Activated effector memory CD4-positive, alpha-beta T cell treated with anti-CD3 and anti-CD28 coated beads, Interleukin-2, amount 50 U/mL, for 16 hours (primary cell): Measurements from ENCODE around the gene SUPT3H.
"Not testable (repeated sequence)": the region's sequence is repeated elsewhere in the genome, so short reads cannot be mapped to it uniquely, and the experiment has no call there.

Experiments
- DNase-seq: peaks from one replicate; pipeline ENCODE4 v3.0.0-alpha.2; 2020

Gene SUPT3H

DNA sequence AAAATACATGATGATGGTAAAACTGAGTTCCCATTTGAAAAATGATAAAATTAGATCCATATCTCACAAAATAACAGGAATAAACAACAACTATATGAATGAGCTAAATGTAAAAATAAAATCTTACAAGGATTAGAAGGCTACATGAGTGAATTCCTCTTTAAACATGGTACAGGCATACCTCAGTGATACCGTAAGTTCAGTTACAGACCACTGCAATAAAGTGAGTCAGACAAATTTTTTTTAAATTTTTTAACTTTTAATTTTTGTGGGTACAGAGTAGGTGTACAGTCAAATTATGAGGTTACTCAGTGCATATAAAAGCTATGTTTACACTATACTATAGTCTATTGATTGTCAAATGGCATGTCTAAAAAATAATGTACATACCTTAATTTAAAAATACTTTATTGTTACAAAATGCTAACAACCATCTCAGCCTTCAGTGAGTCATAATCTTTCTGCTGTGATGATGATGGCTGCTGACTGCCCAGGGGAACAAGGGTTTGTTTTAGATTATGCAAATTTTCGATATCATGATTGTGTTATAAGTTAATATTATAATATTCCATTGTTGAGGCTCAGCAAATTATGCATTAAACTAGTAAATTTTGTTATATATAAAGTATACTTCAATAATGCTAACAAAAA lies 272.4 kb downstream of the SUPT3H start:
- no peak for DNase-seq

DNA sequence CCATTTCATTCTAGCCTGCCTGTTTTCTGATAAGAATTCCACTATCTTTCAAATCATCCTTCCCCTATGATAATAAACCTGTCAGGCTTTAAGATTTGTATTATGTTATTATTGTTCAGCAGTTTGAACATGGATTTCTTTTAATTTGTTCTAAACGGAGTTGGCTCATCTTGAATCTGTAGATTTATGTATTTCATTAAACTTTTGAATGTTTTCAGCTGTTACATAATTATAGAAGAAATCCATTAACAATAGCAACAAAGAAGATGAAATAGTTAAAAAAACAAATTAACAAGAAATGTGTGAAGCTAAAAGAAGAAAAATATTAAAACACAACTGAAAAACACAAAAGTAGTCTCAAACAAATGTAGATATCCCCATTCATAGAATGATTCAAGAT lies 273.3 kb downstream of the SUPT3H start:
- no peak for DNase-seq

DNA sequence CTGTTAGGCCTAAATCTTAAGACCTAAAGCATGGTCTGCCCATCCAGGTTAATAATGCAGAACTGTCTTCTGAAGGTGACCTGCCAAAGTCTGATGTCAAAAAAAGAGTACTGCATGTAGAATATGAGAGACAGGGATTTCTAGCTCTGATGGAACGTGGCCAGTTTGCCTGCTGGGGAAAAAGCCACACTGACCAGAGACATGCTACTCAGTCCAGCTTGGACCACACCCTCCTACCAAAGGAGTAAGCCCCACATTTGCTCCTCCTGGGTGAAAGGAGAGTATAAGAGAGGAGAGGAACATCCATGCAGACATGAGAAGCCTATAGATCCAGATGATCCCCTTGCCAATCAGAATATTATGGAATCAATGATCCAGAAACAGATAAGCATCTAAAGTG lies 279.5 kb downstream of the SUPT3H start:
- no peak for DNase-seq

DNA sequence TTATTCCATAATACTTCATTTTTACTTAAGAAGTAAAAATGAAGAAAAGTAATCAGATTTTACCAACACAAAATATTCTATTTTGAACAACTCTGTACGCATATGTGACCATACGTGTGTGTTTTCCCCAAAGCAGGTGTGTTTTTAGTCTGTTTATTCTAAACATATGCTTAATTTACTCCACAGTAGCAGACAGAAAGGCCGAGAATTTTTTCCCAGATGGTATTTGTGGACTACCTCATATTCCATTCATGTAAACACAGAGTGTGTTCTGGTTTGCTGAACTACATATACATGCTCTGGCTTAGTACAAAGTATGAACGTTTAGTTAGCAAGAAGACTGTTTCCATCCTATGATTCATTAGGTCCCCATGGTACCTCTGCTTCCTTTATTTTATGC lies 282.9 kb downstream of the SUPT3H start:
- DNase-seq, result no peak

DNA sequence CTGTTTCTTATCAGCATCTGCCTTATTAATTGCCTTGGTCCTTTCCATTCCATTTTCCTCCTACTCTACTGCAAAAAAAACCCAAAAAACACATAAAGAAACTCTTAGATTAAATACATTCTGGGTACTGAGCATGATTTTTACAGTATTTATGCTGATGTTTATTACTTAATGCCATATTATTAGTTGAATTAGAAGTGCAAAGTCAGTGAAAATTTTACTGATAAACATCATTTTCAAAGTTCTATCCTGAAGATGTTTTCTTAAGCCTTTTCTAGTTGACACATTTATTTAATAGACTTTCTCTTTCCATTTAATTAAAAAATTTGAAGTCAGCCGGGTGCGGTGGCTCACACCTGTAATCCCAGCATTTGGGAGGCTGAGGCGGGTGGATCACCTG lies 285.6 kb downstream of the SUPT3H start:
- DNase-seq, result no peak

DNA sequence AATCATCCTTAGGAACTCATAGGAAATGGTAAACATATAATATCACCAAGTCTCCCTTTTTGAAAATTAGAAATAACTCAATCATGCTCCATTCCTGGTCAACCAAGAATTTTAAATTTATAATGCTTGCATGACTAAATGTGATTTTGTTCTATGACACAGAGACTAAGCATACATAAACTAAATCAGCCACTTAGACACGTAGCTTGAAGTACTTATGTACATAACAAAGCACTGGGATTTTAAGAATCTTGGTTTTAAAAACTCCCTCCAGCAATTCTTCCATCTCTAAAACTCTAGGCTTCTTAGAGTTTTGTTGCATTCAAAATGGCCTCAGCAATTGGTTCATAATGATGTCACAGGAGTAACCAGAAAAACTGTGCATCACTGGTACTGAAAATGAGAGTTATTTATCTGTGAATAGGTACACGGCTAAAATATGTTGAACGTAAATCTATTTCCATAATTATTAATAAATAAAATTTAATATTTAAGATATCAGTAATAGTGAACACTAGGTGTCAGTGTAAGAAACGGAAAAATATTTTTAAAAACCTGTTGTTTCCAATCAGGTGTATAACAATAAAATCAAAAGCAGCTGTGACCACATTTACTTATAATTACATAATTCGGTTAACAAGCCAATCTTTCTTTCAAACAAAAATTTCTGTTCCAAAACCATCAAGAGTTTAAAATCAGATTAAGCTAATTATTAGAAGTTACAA lies 291.2 kb downstream of the SUPT3H start:
- no peak for DNase-seq

DNA sequence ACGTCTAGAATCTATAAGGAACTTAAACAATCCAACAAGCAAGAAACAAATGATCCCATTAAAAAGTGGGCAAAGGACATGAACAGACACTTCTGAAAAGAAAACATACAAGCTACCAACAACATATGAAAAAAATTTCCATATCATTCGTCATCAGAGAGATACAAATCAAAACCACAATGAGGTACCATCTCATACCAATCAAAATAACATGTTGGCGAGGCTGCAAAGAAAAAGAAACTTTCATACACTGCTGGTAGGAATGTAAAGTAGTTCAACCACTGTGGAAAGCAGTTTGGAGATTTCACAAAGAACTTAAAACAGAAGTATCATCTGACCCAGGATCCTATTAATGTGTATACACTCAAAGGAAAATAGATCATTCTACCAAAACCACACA lies 293.5 kb downstream of the SUPT3H start:
- no peak for DNase-seq

DNA sequence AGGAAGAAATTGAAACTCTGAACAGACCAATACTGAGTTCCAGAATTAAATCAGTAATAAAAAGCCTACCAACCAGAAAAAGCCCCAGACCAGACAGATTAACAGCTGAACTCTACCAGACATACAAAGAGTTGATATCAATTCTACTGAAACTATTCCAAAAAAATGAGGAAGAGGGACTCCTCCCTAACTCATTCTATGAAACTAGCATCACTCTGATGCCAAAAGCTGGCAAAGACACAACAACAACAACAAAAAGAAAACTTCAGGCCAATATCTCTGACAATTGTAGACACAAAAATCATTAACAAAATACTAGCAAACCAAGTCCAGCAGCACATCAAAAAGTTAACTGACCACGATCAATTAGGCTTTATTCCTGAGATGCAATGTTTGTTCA lies 295.6 kb downstream of the SUPT3H start:
- DNase-seq, result no peak

DNA sequence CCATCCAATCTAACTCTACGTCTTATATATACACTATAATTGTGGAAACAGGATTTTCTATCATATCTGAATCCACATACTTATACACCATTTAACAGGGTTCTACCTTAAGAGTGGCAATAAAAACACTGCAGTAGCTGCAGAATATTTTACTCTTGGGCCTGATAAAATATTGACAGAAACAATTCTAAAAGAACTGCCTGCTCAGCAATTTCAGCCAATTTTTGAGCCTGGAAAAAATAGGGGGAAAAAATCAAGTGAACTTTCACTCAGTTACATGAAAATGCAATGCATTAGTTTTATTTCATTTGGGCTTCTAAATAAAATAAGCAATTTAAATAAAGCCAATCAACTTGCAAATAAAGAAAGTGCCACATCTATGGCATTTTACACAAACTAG lies 296.1 kb downstream of the SUPT3H start:
- no peak for DNase-seq

DNA sequence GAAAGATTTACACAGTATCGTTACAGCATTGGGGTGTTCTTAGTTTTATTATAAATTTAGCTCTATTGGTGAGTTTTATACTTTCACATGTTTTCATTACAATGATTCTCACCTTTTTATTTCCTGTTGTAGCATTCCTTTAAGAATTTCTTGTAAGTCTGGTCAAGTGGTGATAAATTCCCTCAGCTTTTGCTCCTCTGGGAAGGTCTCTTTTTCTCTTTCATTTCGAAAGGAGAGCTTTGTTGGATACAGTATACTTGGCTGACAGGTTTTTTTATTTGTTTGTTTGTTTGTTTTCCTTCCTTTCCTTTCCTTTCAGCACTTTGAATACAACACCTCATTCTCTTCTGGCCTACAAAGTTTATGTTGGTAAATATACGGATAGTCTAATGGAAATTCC lies 299.3 kb downstream of the SUPT3H start:
- DNase-seq, result no peak

DNA sequence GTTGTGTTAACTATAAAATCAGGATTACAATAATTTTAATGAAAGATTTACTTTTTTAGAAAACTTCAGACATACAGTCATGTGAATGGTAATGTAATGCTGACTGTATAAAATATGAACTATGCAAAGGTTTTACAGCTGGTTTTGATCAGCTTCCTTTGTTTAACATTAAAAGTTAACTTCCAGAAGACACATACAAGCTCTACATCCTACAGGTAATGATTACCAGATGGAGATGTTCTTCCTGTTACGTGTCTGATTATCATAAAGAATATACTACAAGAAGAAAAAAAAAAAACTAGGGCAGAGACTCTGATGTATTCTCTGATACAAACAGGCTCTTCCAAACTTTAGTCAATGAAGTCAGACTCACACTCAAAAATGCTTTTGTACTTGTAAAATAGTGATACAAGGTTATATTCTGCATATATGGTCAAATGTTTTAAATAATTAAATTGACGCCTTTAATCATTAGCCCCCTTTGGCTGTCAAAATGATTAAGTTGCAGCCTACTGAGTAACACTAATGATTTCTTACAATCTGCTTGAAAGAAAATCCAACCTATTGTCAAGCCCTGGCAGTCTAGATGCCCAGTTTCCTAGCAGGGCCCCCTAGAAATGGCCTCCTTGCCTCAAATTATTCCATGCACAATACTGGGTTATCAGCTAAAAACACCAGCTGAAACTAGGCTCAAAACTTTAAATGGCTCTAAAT lies 301.4 kb downstream of the SUPT3H start:
- no peak for DNase-seq

DNA sequence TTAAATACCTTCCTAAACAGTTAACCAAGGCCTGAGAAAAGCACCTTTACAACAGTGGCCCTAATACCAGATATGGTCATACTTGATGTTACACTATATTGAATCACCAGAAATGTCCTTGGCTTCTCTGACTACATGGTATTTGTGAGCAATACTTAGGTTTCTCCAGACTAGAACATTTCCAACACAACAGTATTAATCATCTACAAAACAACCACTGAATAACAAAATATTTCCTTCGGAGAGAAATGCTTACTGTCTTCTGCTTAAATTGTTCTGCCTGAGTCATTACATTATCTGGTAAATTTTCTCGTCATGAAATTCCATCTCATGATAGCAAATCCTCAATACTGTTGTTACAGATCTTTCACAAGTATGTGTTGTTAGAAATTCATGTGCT lies 302.5 kb downstream of the SUPT3H start:
- no peak for DNase-seq

DNA sequence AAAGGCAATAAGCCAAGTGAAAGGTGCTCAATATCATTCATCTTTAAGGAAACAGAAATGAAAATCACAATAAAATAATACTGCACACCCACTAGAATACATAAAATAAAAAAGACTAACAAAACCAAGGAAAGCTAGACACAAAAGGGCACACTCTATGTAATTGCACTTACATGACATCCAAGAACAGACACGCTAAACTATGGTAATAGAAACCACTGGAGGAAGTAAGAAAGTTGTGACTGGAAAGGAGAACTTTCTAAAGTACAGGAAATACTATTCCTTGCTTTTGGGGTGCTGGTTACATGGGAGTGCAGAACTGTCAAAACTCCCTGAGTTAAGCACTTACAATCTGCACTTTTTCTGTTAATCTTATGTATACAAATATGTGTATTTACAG lies 303.3 kb downstream of the SUPT3H start:
- DNase-seq, result no peak

DNA sequence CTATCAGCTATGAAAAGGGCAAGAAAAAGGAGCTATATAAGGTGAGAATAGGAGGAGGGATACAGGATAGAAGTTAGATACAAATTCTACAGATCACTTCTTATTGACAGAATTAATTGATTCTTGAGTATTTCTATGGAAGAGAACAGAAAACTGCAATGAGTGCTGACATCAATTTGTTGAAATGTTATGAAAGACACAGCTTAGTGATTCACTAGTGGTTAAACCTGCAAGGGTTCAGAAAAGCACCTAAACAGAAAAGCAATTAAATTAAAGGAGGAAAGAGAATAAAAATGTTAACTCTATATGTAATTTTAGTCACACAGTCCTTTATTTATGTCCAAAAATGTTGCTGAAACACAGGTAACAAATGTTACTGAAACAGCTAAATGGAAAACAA lies 304.0 kb downstream of the SUPT3H start:
- DNase-seq, result no peak

DNA sequence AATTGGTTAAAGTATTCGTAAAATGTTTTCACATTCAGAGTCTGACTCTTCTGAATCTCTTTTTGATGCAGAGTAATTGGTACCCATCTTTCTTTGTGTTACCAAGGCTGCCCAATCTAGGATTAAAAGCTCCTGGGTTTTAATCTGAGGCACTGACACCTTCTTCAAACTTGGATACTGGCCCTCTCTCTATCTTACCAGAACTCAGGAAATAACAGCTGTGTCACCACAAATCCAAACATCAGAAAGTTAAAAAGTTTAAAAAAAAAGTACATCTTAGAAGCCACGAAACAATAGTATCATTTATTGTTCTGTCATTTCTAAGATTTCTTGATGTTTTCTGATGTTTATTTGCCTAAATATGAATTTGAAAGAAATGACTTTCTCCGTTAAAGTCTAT lies 305.1 kb downstream of the SUPT3H start:
- DNase-seq, result no peak

DNA sequence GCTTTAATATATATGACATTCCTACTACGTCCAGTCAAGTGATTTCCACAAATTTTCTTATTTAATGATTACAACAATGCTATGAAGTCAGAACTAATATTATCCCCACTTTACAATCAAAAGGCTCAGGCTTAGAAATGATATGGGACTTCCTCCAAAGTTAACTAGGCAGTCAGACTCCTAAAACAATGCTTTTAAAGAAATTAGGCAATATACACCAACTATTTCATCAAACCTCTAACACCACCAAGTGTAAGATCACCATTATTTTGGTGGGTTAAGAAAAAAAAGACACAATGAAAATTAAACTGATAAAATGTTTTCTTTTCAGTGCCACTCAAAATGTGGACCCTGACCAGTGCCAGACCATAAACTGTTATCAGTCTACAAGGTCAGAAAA lies 305.7 kb downstream of the SUPT3H start:
- DNase-seq, result no peak

DNA sequence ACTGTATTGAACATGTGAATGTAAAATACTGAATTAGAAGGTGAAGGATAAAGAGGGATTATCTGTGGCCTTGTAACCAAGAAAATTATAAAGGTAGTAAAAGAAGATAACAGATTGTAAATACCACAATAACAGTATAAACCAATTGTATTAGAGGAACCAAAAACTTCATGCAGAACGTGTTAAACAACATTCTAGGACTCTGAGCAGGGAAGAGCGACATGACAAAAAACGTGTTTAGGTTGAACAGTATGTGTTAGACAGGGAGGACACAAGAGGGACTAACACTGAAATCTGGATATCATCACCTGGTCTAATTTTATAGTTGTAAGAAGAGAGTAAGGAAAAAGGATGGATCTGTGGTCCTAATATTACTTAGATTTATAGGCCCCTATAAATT lies 308.6 kb downstream of the SUPT3H start:
- no peak for DNase-seq

DNA sequence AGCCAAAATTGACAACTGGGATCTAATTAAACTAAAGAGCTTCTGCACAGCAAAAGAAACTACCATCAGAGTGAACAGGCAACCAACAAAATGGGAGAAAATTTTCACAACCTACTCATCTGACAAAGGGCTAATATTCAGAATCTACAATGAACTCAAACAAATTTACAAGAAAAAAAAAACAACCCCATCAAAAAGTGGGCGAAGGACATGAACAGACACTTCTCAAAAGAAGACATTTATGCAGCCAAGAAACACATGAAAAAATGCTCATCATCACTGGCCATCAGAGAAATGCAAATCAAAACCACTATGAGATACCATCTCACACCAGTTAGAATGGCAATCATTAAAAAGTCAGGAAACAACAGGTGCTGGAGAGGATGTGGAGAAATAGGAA lies 310.3 kb downstream of the SUPT3H start:
- DNase-seq, result not testable (repeated sequence)

DNA sequence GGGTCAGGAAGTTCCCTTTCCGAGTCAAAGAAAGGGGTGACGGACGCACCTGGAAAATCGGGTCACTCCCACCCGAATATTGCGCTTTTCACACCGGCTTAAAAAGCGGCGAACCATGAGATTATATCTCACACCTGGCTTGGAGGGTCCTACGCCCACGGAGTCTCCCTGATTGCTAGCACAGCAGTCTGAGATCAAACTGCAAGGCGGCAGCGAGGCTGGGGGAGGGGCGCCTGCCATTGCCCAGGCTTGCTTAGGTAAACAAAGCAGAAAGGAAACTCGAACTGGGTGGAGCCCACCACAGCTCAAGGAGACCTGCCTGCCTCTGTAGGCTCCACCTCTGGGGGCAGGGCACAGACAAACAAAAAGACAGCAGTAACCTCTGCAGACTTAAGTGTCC lies 315.1 kb downstream of the SUPT3H start:
- not testable (repeated sequence) for DNase-seq

DNA sequence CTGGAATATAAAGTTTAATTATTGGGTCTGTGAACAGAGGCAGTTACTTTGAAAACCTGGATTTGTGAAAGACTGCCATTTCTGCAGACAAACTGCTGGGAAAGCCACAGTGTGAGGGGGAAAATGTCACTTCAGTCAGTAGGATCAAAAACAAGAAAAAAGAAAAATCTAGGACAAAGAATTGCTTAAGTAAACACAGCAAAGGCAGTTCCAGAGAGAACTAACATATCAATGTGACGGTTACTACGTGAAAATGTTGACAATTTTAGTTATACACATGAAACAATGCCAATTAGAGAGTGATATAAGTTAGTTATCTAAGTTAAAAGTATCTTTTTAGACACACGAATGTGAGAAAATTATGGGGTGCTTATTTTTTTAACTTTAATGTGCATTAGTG lies 320.0 kb downstream of the SUPT3H start:
- no peak for DNase-seq

DNA sequence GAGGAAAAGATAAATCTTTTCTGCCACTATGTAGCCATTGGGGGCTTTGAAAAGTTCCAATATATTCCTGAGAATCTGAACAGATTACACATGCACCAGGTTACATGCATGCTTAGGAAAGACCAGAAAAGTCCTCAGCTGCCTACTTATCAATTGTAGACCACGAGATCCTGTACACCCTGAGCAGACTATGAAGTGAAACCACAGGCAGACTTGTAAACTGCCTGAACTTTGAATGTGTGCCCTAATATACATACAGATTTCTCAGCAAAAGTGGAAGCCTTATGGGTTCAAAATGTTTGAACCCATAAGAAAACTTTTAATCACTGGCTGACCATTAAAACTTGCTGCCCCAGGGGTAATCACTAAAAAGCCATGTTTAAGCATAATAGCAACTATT lies 323.1 kb downstream of the SUPT3H start:
- DNase-seq, result no peak

DNA sequence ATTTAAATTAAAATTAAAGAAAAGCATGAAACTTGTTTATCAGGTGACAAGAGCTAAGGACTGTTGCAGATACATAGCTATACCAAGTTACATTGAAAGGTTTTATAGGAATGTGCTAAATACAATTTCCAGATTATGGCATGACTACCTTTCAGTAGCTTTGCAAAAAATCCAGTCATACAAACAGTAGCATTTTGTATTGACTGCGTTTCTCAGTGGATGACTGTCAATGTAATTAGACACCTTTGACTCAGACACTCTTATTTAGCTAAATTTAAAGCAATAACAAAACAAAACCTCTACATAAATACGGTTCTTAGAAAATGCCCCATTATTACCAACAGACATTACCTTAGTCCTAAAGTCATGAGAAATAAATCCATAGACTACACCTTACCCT lies 325.4 kb downstream of the SUPT3H start:
- DNase-seq, result no peak

DNA sequence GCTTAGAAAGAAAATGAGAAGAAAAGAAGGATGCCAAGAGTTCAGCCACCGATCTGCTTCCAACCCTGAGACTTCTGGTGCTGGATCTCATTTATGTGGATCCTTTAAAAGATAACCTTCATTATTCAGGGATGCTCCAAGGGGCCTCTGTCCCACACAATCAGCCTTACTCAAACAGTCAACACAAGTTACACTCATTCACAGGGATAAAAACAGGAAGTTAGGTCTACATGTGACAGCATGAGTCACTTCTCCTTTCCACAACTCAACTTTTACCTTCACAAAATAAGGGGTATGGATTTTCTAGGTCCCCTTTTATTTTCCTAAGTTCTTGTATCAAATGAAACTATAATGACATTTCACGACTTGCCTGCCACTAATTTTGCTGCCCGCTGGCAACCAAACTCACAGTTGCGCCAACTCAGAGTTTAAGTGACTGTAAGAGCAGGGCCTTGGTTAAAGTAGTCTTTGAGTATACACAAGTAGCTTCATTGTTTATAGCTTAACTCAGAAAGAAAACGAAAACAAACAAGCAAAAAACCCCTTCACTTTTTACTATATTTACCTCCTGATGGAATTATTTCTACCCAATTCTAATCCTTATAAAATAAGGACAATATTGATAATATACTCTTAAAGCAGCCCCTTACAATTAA lies 328.4 kb downstream of the SUPT3H start:
- no peak for DNase-seq

DNA sequence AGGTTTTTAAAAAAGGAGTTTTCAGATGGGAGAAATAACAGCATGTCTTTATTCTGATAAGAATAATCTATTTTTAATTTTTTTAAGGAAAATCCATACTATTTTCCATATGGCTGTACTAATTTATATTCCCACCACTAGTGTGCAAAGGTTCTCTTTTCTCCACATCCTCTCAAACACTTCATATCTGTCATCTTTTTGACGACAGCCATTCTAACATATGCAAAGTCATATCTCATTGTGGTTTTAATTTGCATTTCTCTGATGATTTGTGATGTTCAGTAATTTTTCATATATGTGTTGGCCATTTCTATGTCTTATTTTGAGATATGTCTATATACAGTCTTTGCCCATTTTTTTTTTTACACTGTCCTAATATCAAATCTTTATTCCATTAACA lies 330.2 kb downstream of the SUPT3H start:
- no peak for DNase-seq
